GM23248 (cell line): Measurements from ENCODE around the gene ZNF771. TPM values are rescaled to one million over a fixed set of nuclear protein-coding genes. Genes with fewer than 3 reads are reported as not detected.

Source experiments
- DNase-seq: peaks from one replicate; pipeline ENCODE4 v3.0.0-alpha.2; 2015
- H2AFZ ChIP-seq: fragments of 200-600 bp; sonication (generic); 2 replicates; pipeline ENCODE4 v1.6.1; 2016; ENCODE audit warnings: antibody characterized with exemption
- H3F3A ChIP-seq: fragments of 200-600 bp; sonication (generic); 2 replicates; pipeline ENCODE4 v1.6.1; 2016; ENCODE audit warnings: mild to moderate bottlenecking, antibody characterized with exemption, mixed run types; ENCODE audit not compliant: insufficient read depth
- H3K27ac ChIP-seq: fragments of 200-600 bp; sonication (generic); 2 replicates; pipeline ENCODE4 v1.5.1; 2016; ENCODE audit warnings: mild to moderate bottlenecking
- H3K27me3 ChIP-seq: fragments of 200-600 bp; sonication (generic); replicated peaks from 2 replicates; pipeline ENCODE4 v1.6.1; 2016; ENCODE audit warnings: mild to moderate bottlenecking; ENCODE audit not compliant: insufficient read depth
- H3K36me3 ChIP-seq: fragments of 200-600 bp; sonication (generic); 2 replicates; pipeline ENCODE4 v1.6.1; 2016; ENCODE audit warnings: low read depth, mild to moderate bottlenecking
- H3K4me1 ChIP-seq: fragments of 200-600 bp; sonication (generic); 2 replicates; pipeline ENCODE4 v1.6.1; 2016; ENCODE audit warnings: mild to moderate bottlenecking; ENCODE audit not compliant: insufficient read depth
- H3K4me2 ChIP-seq: fragments of 200-600 bp; sonication (generic); one replicate; pipeline ENCODE4 v1.6.1; 2016; ENCODE audit warnings: mild to moderate bottlenecking; ENCODE audit not compliant: unreplicated experiment
- H3K4me3 ChIP-seq: fragments of 200-600 bp; sonication (generic); 2 replicates; pipeline ENCODE4 v1.5.1; 2016; ENCODE audit warnings: mild to moderate bottlenecking
- H3K79me2 ChIP-seq: fragments of 200-600 bp; sonication (generic); 2 replicates; pipeline ENCODE4 v1.6.1; 2016; ENCODE audit warnings: mild to moderate bottlenecking; ENCODE audit not compliant: insufficient read depth
- H3K9ac ChIP-seq: fragments of 200-600 bp; sonication (generic); 2 replicates; pipeline ENCODE4 v1.6.1; 2016; ENCODE audit warnings: mild to moderate bottlenecking
- H3K9me2 ChIP-seq: fragments of 200-600 bp; sonication (generic); 2 replicates; pipeline ENCODE4 v1.6.1; 2016; ENCODE audit warnings: mixed run types, mild to moderate bottlenecking, moderate library complexity; ENCODE audit not compliant: insufficient read depth
- H3K9me3 ChIP-seq: fragments of 200-600 bp; sonication (generic); one replicate; pipeline ENCODE4 v1.6.1; 2017; ENCODE audit warnings: low read depth
- H4K20me1 ChIP-seq: fragments of 200-600 bp; sonication (generic); 2 replicates; pipeline ENCODE4 v1.6.0; 2016; ENCODE audit not compliant: insufficient read depth
- EZH2 ChIP-seq: fragments of 200-600 bp; sonication (generic); IDR thresholded peaks from 2 replicates; pipeline ENCODE4 v1.6.1; 2018; ENCODE audit warnings: antibody characterized with exemption, mild to moderate bottlenecking; ENCODE audit not compliant: insufficient read depth, poor library complexity, severe bottlenecking
- EZH2phosphoT487 ChIP-seq: fragments of 200-600 bp; sonication (generic); IDR thresholded peaks from 2 replicates; pipeline ENCODE4 v1.6.1; 2018; ENCODE audit warnings: antibody characterized with exemption, moderate library complexity, mild to moderate bottlenecking, low read depth; ENCODE audit not compliant: insufficient read depth
- WGBS, 2 experiments: methylation state at CpG; one replicate each; pipeline ENCODE4 v1.1.6; 2015 to 2017; ENCODE audit warnings: low lambda C conversion rate in 2 of 2, low coverage in 1 of 2; ENCODE audit errors: missing lambda C conversion rate in 2 of 2; 5-methylcytosine and 5-hydroxymethylcytosine counted together
- in situ Hi-C: fragments of 300-500 bp; cut with MboI; formaldehyde crosslinking; loops from 2 replicates; pipeline ENCODE4 v1.15.0; 2020
- polyA plus RNA-seq: library from polyadenylated mRNA; unstranded; fragments of >200 nt; fragmentation: Nextera tagmentation; extraction: Ambion mirVana; gene quantifications from 2 replicates; pipeline ENCODE4 v1.2.1, GENCODE V29; 2016
- total RNA-seq: library from RNA; depleted of rRNA; stranded (reverse); fragments of >200 nt; shearing (Covaris generic); gene quantifications from 2 replicates; pipeline ENCODE4 v1.2.3, GENCODE V29; 2014

Gene ZNF771
- total and polyA plus RNA-seq, 2 experiments from 2014 or later, result 17.6 to 20.1 TPM

DNA sequence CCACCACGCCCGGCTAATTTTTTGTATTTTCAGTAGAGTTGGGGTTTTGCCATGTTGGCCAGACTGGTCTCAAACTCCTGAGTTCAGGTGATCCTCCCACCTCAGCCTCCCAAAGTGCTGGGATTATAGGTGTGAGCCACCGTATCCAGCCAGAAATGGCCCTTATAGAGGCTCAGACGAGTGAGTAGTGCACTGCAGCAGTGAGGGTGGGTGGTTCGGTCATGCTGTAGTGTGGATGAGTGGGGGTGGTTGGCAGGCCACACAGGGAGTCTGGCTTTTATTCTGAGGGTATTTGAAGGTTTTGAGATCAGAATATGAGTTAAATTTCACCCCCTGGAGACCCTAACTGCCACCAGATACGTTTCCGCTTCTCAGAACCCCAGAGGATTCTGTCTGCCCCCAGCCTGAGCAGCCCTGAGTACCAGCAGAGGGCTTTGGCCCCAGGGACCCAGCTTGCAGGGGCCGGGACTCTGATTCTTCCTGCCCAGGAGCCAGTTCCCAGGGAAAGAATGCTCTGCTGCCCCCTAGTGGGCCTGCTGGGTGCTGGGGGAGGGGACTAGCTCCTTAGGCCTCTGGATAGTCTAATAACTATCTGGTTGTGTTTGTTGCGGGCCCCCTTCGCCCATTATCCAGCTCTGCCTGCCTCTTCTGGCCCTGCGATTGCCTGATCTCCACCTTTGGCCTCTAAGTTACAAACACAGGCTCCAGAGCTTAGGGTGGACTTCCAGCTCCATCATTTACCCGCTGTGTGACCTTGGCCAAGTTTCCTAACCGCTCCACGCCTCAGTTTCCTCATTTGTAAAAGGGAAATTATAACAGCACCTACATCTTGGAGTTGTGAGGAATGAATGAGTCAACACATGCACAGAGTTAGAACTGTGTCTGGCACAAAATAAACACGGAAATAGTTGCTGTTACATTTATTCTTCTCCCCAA, 2.0 kb downstream of the ZNF771 start:
- H4K20me1 ChIP-seq, result no peaks in the 10 kb centered on the region
- H3K79me2 ChIP-seq, result peaks cover 49% of the 10 kb centered on the region
- H3K4me1 ChIP-seq, result peaks cover 22% of the 10 kb centered on the region
- no peaks in the 10 kb centered on the region for H3K9me2 ChIP-seq
- H3K36me3 ChIP-seq, result peaks cover 5% of the 10 kb centered on the region; the same call in 1 of the 2 replicates
- 0 out of 2 replicates have a peak overlapping the region, but pooled peaks have one; percentile 16 for H3K9ac ChIP-seq
- TF ChIP-seq EZH2, result no peak
- TF ChIP-seq EZH2phosphoT487, result no peak
- in situ Hi-C loops, result loop anchor here (25.0 kb wide), 1 partner anchor 297 kb away; the partner anchor contains the start of genes GDPD3 and MAPK3
- H3K27ac ChIP-seq, result peak overlapping the region; percentile 15; the same call in 1 of the 2 replicates
- WGBS, 2 experiments, result 38 to 45% methylated on average over 15 of the region's 15 CpGs
- H3K27me3 ChIP-seq, result no peaks in the 10 kb centered on the region
- H2AFZ ChIP-seq, result no peak overlapping the region
- H3K9me3 ChIP-seq, result no peaks in the 10 kb centered on the region
- H3F3A ChIP-seq, result peaks cover 13% of the 10 kb centered on the region
- DNase-seq, result peak; percentile 88
- no peak overlapping the region for H3K4me3 ChIP-seq
- H3K4me2 ChIP-seq, result peak overlapping the region; percentile 62

DNA sequence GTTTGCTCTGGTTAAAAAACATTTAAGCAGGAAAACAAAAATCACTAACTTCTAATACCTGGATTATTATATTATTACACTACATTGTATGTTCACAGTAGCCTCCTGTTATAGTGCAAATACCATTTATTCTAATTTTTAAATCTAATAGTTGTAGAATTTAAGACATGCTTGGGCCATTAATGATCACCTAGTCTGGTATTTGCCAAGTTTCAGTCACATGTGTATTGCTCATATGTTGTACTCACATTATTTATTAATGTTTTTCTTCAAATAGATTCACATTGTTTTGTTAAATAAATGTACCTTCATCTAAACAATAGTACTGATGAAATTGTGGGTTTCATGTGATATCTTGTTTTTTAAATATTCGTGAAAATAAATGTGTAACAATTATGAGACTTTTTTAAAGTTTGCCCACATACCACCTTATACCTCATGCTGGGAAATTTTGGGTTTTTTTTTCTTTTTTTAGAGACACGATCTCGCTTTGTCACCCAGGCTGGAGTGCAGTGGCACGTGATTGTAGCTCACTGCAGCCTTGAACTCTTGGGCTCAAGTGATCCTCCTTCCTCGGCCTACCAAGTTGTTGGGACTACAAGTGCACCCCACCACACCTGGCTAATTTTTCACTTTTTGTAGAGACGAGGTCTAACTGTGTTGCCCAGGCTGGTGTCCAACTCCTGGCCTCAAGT, 5.9 kb downstream of the ZNF771 start:
- no peak overlapping the region for H3K9ac ChIP-seq
- 79 to 80% methylated on average over 6 of the region's 6 CpGs for WGBS, 2 experiments
- no peak overlapping the region for H3K27ac ChIP-seq
- no peaks in the 10 kb centered on the region for H3K9me2 ChIP-seq
- no peak overlapping the region for H3K4me2 ChIP-seq
- peaks cover 26% of the 10 kb centered on the region for H3F3A ChIP-seq
- H3K79me2 ChIP-seq, result peaks cover 47% of the 10 kb centered on the region
- H3K4me1 ChIP-seq, result peaks cover 15% of the 10 kb centered on the region
- no peak overlapping the region for H2AFZ ChIP-seq
- TF ChIP-seq EZH2 (no peak), EZH2phosphoT487 (no peak)
- H3K9me3 ChIP-seq, result no peaks in the 10 kb centered on the region
- H3K4me3 ChIP-seq, result no peak overlapping the region
- no peaks in the 10 kb centered on the region for H4K20me1 ChIP-seq
- H3K27me3 ChIP-seq, result no peaks in the 10 kb centered on the region
- in situ Hi-C loops, result loop anchor here (25.0 kb wide), 1 partner anchor 301 kb away; the partner anchor contains the start of genes GDPD3 and MAPK3
- DNase-seq, result no peak
- H3K36me3 ChIP-seq, result peaks cover 5% of the 10 kb centered on the region; the same call in 1 of the 2 replicates

DNA sequence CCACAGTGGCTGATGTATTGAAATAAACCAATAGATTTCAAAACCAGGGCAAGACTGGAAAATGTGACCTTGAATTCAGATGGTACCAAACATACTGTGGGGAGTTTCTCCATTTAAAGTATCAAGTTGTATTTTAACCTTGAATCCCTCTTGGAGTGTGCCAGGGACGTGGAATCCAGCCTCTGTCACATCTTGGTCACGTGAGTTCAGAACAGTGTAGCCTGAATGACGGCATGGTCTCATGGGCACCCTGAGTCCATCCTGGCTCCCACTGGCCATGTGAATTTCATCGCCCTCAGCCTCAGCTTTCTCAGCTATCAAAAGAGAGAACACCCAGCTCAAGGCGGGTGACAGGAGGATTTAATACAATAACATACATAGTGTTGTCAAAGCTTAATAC, 6.8 kb downstream of the ZNF771 start:
- Histone ChIP-seq H3K79me2 (peaks cover 38% of the 10 kb centered on the region), H3K4me3 (no peak overlapping the region), H3K27ac (no peak overlapping the region), H3K36me3 (peaks cover 5% of the 10 kb centered on the region; the same call in 1 of the 2 replicates), H3K4me2 (no peak overlapping the region), H4K20me1 (no peaks in the 10 kb centered on the region), H3K9me2 (no peaks in the 10 kb centered on the region), H2AFZ (no peak overlapping the region), H3K27me3 (no peaks in the 10 kb centered on the region), H3K9ac (no peak overlapping the region), H3F3A (peaks cover 23% of the 10 kb centered on the region), H3K4me1 (peaks cover 6% of the 10 kb centered on the region), H3K9me3 (no peaks in the 10 kb centered on the region)
- DNase-seq, result no peak
- in situ Hi-C loops, result loop anchor here (25.0 kb wide), 1 partner anchor 302 kb away; the partner anchor contains the start of genes GDPD3 and MAPK3
- TF ChIP-seq EZH2phosphoT487 (no peak), EZH2 (no peak)
- 88% methylated on average over 5 of the region's 5 CpGs for WGBS, 2 experiments

DNA sequence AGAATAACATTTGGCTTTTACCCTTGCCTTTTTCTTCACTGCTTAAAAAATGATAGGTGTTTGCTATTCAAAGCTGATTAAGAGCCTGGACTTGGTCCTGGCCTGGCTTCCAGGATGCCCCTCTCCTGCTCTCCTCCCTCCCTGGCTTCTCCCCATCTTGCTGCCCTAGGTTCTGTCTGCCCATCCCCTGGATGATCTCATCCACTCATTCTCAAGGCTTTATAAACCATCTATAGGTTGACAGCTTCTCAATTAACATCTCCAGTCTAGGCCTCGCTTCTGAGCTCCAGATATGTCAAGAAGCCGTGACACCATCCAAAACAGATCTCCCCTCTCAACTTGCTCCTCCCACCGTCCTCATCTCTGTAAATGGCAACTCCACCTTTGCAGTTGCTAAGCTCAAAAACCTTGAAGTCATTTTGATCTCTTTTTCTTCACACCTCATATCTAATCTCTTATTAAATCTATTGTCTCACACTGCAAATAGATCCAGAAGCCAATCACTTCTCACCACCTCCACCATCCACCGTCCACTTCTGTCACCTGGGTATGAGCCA, 8.7 kb downstream of the ZNF771 start:
- H3K79me2 ChIP-seq, result peaks cover 26% of the 10 kb centered on the region
- H3K9me2 ChIP-seq, result no peaks in the 10 kb centered on the region
- no peaks in the 10 kb centered on the region for H3K4me1 ChIP-seq
- in situ Hi-C loops, result loop anchor here (25.0 kb wide), 1 partner anchor 304 kb away; the partner anchor contains the start of genes GDPD3 and MAPK3
- H3K4me2 ChIP-seq, result no peak overlapping the region
- no peak for DNase-seq
- no peaks in the 10 kb centered on the region for H3K27me3 ChIP-seq
- no peak overlapping the region for H3K27ac ChIP-seq
- no peak overlapping the region for H3K9ac ChIP-seq
- TF ChIP-seq EZH2, result no peak
- no peak for TF ChIP-seq EZH2phosphoT487
- H4K20me1 ChIP-seq, result no peaks in the 10 kb centered on the region
- no peaks in the 10 kb centered on the region for H3K9me3 ChIP-seq
- no peak overlapping the region for H2AFZ ChIP-seq
- WGBS, 2 experiments, result 94 to 95% methylated on average over 4 of the region's 4 CpGs
- peaks cover 5% of the 10 kb centered on the region; the same call in 1 of the 2 replicates for H3K36me3 ChIP-seq
- H3K4me3 ChIP-seq, result no peak overlapping the region
- peaks cover 24% of the 10 kb centered on the region for H3F3A ChIP-seq
